MM.1S (cell line): ENCODE data around the gene FANCG.

Experiments
- DNase-seq: peaks from one replicate; pipeline ENCODE4 v3.0.0-alpha.2; 2015
- H2AFZ ChIP-seq: fragments of 300-600 bp; sonication (generic); 2 replicates; pipeline ENCODE4 v1.6.0; 2016; ENCODE audit warnings: antibody characterized with exemption, low read length
- H3F3A ChIP-seq: fragments of 300-600 bp; sonication (generic); 2 replicates; pipeline ENCODE4 v1.6.1; 2016; ENCODE audit warnings: mild to moderate bottlenecking, antibody characterized with exemption, low read length, moderate library complexity, mixed read lengths; ENCODE audit not compliant: insufficient read depth
- H3K27ac ChIP-seq: fragments of 300-600 bp; sonication (generic); 2 replicates; pipeline ENCODE4 v1.5.1; 2016; ENCODE audit warnings: mild to moderate bottlenecking, low read length
- H3K27me3 ChIP-seq: fragments of 300-600 bp; sonication (generic); replicated peaks from 2 replicates; pipeline ENCODE4 v1.6.0; 2016; ENCODE audit warnings: low read length; ENCODE audit not compliant: insufficient read depth
- H3K36me3 ChIP-seq: fragments of 300-600 bp; sonication (generic); replicated peaks from 2 replicates; pipeline ENCODE4 v1.6.1; 2016; ENCODE audit warnings: mild to moderate bottlenecking, low read length, mixed read lengths; ENCODE audit not compliant: insufficient read depth
- H3K4me1 ChIP-seq: fragments of 300-600 bp; sonication (generic); 2 replicates; pipeline ENCODE4 v1.6.1; 2016; ENCODE audit warnings: low read length, mixed read lengths
- H3K4me2 ChIP-seq: fragments of 300-600 bp; sonication (generic); 2 replicates; pipeline ENCODE4 v1.6.0; 2016; ENCODE audit warnings: low read depth, low read length
- H3K4me3 ChIP-seq: fragments of 300-600 bp; sonication (generic); 2 replicates; pipeline ENCODE4 v1.5.1; 2016; ENCODE audit warnings: low read length, mixed read lengths
- H3K79me2 ChIP-seq: fragments of 300-600 bp; sonication (generic); 2 replicates; pipeline ENCODE4 v1.6.1; 2016; ENCODE audit warnings: mixed run types, low read length, mixed read lengths
- H3K9ac ChIP-seq: fragments of 300-600 bp; sonication (generic); 2 replicates; pipeline ENCODE4 v1.6.1; 2016; ENCODE audit warnings: low read length, mixed read lengths
- H3K9me2 ChIP-seq: fragments of 300-600 bp; sonication (generic); replicated peaks from 2 replicates; pipeline ENCODE4 v1.6.1; 2016; ENCODE audit warnings: mild to moderate bottlenecking, low read length, mixed read lengths; ENCODE audit not compliant: insufficient read depth
- H3K9me3 ChIP-seq: fragments of 300-600 bp; sonication (generic); replicated peaks from 2 replicates; pipeline ENCODE4 v1.6.1; 2016; ENCODE audit warnings: mild to moderate bottlenecking, low read length, mixed read lengths; ENCODE audit not compliant: insufficient read depth
- H4K20me1 ChIP-seq: fragments of 300-600 bp; sonication (generic); 2 replicates; pipeline ENCODE4 v1.6.1; 2016; ENCODE audit warnings: mild to moderate bottlenecking, low read length, moderate library complexity, mixed read lengths; ENCODE audit not compliant: insufficient read depth
- EZH2 ChIP-seq: fragments of 300-600 bp; sonication (generic); optimal IDR thresholded peaks from 2 replicates; pipeline ENCODE3; 2017; ENCODE audit warnings: low read depth, mild to moderate bottlenecking, antibody characterized with exemption, low read length, mixed read lengths
- EZH2phosphoT487 ChIP-seq: fragments of 300-600 bp; sonication (generic); IDR thresholded peaks from 2 replicates; pipeline ENCODE4 v1.6.1; 2018; ENCODE audit warnings: antibody characterized with exemption, low read length
- TF ChIP-seq, protein P1 (sequence below): fragments of 300-600 bp; sonication (generic); IDR thresholded peaks from 2 replicates; pipeline ENCODE4 v1.5.1; 2016; ENCODE audit warnings: antibody characterized with exemption, low read length, mixed read lengths

Gene FANCG

DNA sequence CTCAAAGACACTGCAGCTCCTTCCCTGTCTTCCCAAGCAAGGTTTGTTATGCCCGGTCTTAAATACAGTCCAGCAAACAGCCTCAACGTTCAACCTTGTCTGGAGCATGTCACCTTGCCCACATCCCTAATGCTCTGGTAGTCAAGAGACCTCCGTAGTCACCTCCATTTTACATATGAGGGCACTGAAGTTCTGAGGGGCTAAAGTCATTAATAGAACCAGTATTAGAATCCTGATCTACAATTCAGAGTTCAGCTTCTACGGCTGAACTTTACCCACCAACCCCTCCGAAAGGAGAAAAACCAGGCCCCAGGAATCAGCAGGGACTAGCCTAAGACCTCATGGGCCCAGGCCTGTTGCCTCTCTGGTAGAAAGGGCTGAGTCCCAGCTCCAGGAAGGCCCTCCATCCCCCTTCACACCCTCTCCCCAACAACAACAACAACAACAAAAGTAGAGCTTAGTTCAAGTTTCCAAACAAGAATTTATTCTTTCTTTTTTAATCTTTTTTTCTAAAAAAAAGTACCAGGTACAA, 24.0 kb upstream of the FANCG start:
- H3K9ac ChIP-seq, result peak overlapping the region; percentile 93
- H3K36me3 ChIP-seq, result 0 out of 2 replicates have a peak, but pooled peaks cover 4% of the 10 kb centered on the region
- TF ChIP-seq EZH2, result no peak
- TF ChIP-seq, protein P1, sequence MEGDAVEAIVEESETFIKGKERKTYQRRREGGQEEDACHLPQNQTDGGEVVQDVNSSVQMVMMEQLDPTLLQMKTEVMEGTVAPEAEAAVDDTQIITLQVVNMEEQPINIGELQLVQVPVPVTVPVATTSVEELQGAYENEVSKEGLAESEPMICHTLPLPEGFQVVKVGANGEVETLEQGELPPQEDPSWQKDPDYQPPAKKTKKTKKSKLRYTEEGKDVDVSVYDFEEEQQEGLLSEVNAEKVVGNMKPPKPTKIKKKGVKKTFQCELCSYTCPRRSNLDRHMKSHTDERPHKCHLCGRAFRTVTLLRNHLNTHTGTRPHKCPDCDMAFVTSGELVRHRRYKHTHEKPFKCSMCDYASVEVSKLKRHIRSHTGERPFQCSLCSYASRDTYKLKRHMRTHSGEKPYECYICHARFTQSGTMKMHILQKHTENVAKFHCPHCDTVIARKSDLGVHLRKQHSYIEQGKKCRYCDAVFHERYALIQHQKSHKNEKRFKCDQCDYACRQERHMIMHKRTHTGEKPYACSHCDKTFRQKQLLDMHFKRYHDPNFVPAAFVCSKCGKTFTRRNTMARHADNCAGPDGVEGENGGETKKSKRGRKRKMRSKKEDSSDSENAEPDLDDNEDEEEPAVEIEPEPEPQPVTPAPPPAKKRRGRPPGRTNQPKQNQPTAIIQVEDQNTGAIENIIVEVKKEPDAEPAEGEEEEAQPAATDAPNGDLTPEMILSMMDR, result no peak
- TF ChIP-seq EZH2phosphoT487, result no peak
- peak overlapping the region; percentile 86 for H3K4me3 ChIP-seq
- H3K4me2 ChIP-seq, result peak overlapping the region; percentile 82
- H3K27ac ChIP-seq, result peak overlapping the region; percentile 83
- no peaks in the 10 kb centered on the region for H3K9me3 ChIP-seq
- H3K4me1 ChIP-seq, result peaks cover 11% of the 10 kb centered on the region
- peaks cover 23% of the 10 kb centered on the region for H3K79me2 ChIP-seq
- no peaks in the 10 kb centered on the region for H3K27me3 ChIP-seq
- H4K20me1 ChIP-seq, result no peaks in the 10 kb centered on the region
- H3F3A ChIP-seq, result peaks cover 10% of the 10 kb centered on the region; the same call in 1 of the 2 replicates
- H2AFZ ChIP-seq, result peak overlapping the region; percentile 69
- H3K9me2 ChIP-seq, result no peaks in the 10 kb centered on the region
- no peak for DNase-seq

DNA sequence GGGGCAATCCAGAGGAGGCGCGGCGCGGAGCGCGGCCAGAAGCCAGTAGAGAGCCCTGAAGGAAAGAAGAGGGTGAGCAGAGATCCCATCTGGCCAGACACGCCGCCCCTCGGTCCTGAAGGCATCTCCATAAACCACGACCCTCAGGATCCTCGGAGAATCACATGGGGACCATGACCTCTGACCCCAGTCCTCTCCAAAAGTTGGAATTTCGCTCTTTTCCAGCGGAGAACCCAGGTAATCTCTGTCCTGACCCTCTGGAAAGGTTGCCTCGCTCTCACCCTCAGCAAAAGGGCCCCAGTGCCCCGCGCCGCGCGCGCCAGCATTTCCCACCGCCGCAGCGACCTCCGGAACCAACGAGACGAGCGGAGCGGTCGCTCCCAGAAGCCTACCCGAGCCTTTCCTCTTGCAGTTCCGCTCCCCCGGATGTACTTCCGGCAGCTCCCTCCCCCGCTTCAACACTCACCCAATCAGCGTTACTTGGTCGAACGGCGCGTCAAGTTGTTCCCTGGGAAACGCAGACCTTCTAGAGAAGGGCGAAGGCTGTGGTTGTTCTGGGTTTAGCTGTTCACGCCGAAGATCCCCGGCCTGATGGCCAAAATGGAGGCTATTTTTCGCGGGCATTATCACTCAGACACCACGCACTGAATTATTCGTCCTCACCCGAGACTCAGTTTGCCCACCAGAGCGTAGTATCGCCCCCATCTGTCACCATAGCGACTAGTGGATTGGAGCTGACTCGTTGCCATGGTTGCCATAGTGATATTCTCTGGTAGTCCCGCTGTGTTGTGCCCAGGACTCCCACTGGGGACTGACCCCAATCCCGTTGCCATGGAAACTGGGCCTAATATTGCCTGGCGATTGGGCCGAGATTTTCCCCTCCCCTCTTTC, 23.3 kb upstream of the FANCG start, which contains the start of gene STOML2:
Gene STOML2, minus strand, starts transcription at position 363 of the 891 bp plus-strand sequence. Its CDS starts 37 bp downstream, at position 326.
- Histone ChIP-seq H3F3A (peaks cover 10% of the 10 kb centered on the region; the same call in 1 of the 2 replicates), H3K27me3 (no peaks in the 10 kb centered on the region), H4K20me1 (no peaks in the 10 kb centered on the region), H3K79me2 (peaks cover 23% of the 10 kb centered on the region), H3K27ac (peak within 1 kb of the TSS; percentile 83), H3K9me2 (no peaks in the 10 kb centered on the region), H3K4me3 (peak within 1 kb of the TSS; percentile 86), H3K36me3 (0 out of 2 replicates have a peak, but pooled peaks cover 4% of the 10 kb centered on the region), H3K4me2 (peak within 1 kb of the TSS; percentile 82), H3K4me1 (peaks cover 11% of the 10 kb centered on the region), H3K9ac (peak within 1 kb of the TSS; percentile 93), H3K9me3 (no peaks in the 10 kb centered on the region), H2AFZ (peak within 1 kb of the TSS; percentile 69)
- TF ChIP-seq EZH2phosphoT487 (no peak), EZH2 (no peak)
- TF ChIP-seq, protein P1, result no peak
- peak; percentile 96 for DNase-seq

DNA sequence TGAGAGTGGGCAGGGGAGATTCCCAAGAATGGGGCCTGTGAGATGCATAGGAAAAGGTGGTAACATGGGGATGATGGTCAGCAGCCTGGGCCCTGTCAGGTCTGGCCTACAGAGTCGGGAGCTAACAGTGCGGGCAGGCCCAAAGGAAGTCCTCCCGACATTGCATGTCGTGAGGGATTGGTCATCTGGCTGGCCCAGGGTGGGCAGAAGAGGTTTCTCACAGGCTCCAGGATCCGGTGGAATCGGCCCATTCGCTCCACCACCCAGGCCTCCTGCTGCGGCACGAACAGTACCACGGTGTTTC, 22.7 kb upstream of the FANCG start:
- no peaks in the 10 kb centered on the region for H3K27me3 ChIP-seq
- no peak for DNase-seq
- H4K20me1 ChIP-seq, result no peaks in the 10 kb centered on the region
- 0 out of 2 replicates have a peak, but pooled peaks cover 4% of the 10 kb centered on the region for H3K36me3 ChIP-seq
- no peaks in the 10 kb centered on the region for H3K9me3 ChIP-seq
- H3K4me3 ChIP-seq, result peak overlapping the region; percentile 86
- H3K79me2 ChIP-seq, result peaks cover 23% of the 10 kb centered on the region
- peak overlapping the region; percentile 83; the same call in 1 of the 2 replicates for H3K27ac ChIP-seq
- peaks cover 10% of the 10 kb centered on the region; the same call in 1 of the 2 replicates for H3F3A ChIP-seq
- peak overlapping the region; percentile 93 for H3K9ac ChIP-seq
- H3K4me2 ChIP-seq, result peak overlapping the region; percentile 82
- H3K4me1 ChIP-seq, result peaks cover 11% of the 10 kb centered on the region
- H2AFZ ChIP-seq, result peak overlapping the region; percentile 59
- no peaks in the 10 kb centered on the region for H3K9me2 ChIP-seq
- TF ChIP-seq EZH2 (no peak), EZH2phosphoT487 (no peak)
- TF ChIP-seq, protein P1, result no peak
